ENCODE data around the gene RASL10A. TPM values are rescaled to one million over a fixed set of nuclear protein-coding genes. Genes with fewer than 3 reads are reported as not detected.

The RASL10A gene
- total RNA-seq, 1 donor from 2014 or later, result 1.4 TPM

GRCh38 chr22:29329581-29329980 is 14.1 kb upstream of the RASL10A start:
- DNase-seq, result no peak
- intact Hi-C loops (cut with micrococcal nuclease), result no loop called here
- TF ChIP-seq CTCF (IDR thresholded peaks at IDR 0.05; ENCODE audit: borderline replicate concordance), result no peak
- no peak overlapping the region for H3K27ac ChIP-seq (replicated peaks)
- peaks cover 64% of the 10 kb centered on the region for H3K36me3 ChIP-seq
- H3K4me1 ChIP-seq, result peaks cover 11% of the 10 kb centered on the region
- no peaks in the 10 kb centered on the region for H3K27me3 ChIP-seq (ENCODE audit: low read depth)
- H3K4me3 ChIP-seq, result no peak overlapping the region
- H3K9me3 ChIP-seq (replicated peaks), result no peaks in the 10 kb centered on the region

GRCh38 chr22:29328566-29329500 is 13.3 kb upstream of the RASL10A start:
- no peaks in the 10 kb centered on the region for H3K9me3 ChIP-seq (replicated peaks)
- H3K36me3 ChIP-seq, result peaks cover 57% of the 10 kb centered on the region
- H3K4me3 ChIP-seq, result no peak overlapping the region
- no peak for TF ChIP-seq CTCF (IDR thresholded peaks at IDR 0.05; ENCODE audit: borderline replicate concordance)
- DNase-seq, result no peak
- H3K27me3 ChIP-seq (ENCODE audit: low read depth), result no peaks in the 10 kb centered on the region
- intact Hi-C loops (cut with micrococcal nuclease), result no loop called here
- peaks cover 11% of the 10 kb centered on the region for H3K4me1 ChIP-seq
- H3K27ac ChIP-seq (replicated peaks), result no peak overlapping the region

- H3K4me3 ChIP-seq, result no peak overlapping the region
- intact Hi-C loops (cut with micrococcal nuclease), result no loop called here
- TF ChIP-seq CTCF (IDR thresholded peaks at IDR 0.05; ENCODE audit: borderline replicate concordance), result no peak
- H3K27ac ChIP-seq (replicated peaks), result no peak overlapping the region
- peaks cover 49% of the 10 kb centered on the region for H3K36me3 ChIP-seq
- H3K9me3 ChIP-seq (replicated peaks), result no peaks in the 10 kb centered on the region
- no peaks in the 10 kb centered on the region for H3K27me3 ChIP-seq (ENCODE audit: low read depth)
- no peak for DNase-seq
- H3K4me1 ChIP-seq, result peaks cover 11% of the 10 kb centered on the region
These were observed 12.6 kb upstream of the RASL10A start for GRCh38 chr22:29328055-29328454.

GRCh38 chr22:29327089-29327764 is 11.7 kb upstream of the RASL10A start:
- Histone ChIP-seq H3K36me3 (peaks cover 45% of the 10 kb centered on the region), H3K27me3 (ENCODE audit: low read depth) (no peaks in the 10 kb centered on the region), H3K27ac (replicated peaks) (no peak overlapping the region), H3K9me3 (replicated peaks) (no peaks in the 10 kb centered on the region), H3K4me3 (no peak overlapping the region), H3K4me1 (peaks cover 11% of the 10 kb centered on the region)
- intact Hi-C loops (cut with micrococcal nuclease), result no loop called here
- no peak for DNase-seq
- TF ChIP-seq CTCF (IDR thresholded peaks at IDR 0.05; ENCODE audit: borderline replicate concordance), result no peak

- H3K27ac ChIP-seq (replicated peaks), result no peak overlapping the region
- H3K4me3 ChIP-seq, result no peak overlapping the region
- H3K4me1 ChIP-seq, result peaks cover 11% of the 10 kb centered on the region
- peaks cover 45% of the 10 kb centered on the region for H3K36me3 ChIP-seq
- no peaks in the 10 kb centered on the region for H3K9me3 ChIP-seq (replicated peaks)
- no peak for TF ChIP-seq CTCF (IDR thresholded peaks at IDR 0.05; ENCODE audit: borderline replicate concordance)
- no peaks in the 10 kb centered on the region for H3K27me3 ChIP-seq (ENCODE audit: low read depth)
- DNase-seq, result no peak
- intact Hi-C loops (cut with micrococcal nuclease), result no loop called here
These were observed 11.0 kb upstream of the RASL10A start for GRCh38 chr22:29326481-29326880.
